Measurements from ENCODE around the gene TRAK1.

DNA sequence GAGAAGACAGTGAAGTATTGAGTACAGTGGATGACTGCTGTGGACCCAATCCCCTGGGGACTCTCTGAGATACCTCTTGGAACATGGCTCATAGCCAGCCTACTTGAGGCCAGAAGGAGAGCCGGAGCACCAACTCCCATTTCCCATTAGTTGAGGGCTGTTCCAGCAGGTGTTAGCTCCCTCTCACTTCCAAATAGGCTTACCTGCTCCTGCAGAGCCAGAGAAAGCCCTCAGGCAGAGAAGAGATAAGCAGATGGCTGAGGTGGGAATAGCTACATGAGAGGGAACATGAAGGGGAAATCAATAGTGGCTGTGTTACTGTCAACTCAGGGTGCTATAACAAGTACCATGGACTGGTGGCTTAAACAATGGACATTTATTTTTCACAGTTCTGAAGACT is 179.4 kb downstream of the TRAK1 start:
- TF ChIP-seq, protein P1, sequence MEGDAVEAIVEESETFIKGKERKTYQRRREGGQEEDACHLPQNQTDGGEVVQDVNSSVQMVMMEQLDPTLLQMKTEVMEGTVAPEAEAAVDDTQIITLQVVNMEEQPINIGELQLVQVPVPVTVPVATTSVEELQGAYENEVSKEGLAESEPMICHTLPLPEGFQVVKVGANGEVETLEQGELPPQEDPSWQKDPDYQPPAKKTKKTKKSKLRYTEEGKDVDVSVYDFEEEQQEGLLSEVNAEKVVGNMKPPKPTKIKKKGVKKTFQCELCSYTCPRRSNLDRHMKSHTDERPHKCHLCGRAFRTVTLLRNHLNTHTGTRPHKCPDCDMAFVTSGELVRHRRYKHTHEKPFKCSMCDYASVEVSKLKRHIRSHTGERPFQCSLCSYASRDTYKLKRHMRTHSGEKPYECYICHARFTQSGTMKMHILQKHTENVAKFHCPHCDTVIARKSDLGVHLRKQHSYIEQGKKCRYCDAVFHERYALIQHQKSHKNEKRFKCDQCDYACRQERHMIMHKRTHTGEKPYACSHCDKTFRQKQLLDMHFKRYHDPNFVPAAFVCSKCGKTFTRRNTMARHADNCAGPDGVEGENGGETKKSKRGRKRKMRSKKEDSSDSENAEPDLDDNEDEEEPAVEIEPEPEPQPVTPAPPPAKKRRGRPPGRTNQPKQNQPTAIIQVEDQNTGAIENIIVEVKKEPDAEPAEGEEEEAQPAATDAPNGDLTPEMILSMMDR (IDR thresholded peaks at IDR 0.05; ENCODE audit: poor library complexity) = no peak
- TF ChIP-seq EZH2phosphoT487 (IDR thresholded peaks at IDR 0.05; ENCODE audit: low read depth, severe bottlenecking, unreplicated experiment) = no peak
- no peak for TF ChIP-seq EZH2 (IDR thresholded peaks at IDR 0.05; ENCODE audit: borderline replicate concordance)
